B cell (primary cell): Measurements from ENCODE around the gene HIP1R. TPM values are rescaled to one million over a fixed set of nuclear protein-coding genes. Genes with fewer than 3 reads are reported as not detected.

Experiments used
- ATAC-seq: fragments of 200-7000 bp; cut with Tn5 transposase; one replicate; pipeline ENCODE4 v1.10.0; 2021; ENCODE audit warnings: low read depth, mild to moderate bottlenecking, moderate number of reproducible peaks, moderate library complexity
- CTCF ChIA-PET: fragments of 350-600 bp; sonication (Branson Sonifier 250); formaldehyde crosslinking; loops from one replicate; lab custom pipeline; 2021; ENCODE audit warnings: antibody characterized with exemption, inconsistent platforms; lab: Charles Lee
- POLR2A ChIA-PET: fragments of 350-600 bp; sonication (Branson Sonifier 250); formaldehyde crosslinking; loops from one replicate; lab custom pipeline; 2021; ENCODE audit warnings: antibody characterized with exemption; lab: Charles Lee
- DNase-seq: peaks from one replicate; pipeline ENCODE4 v3.0.0; 2013
- H2AFZ ChIP-seq: 2 replicates; pipeline ENCODE4 v1.6.1; 2012; ENCODE audit warnings: mild to moderate bottlenecking, low read depth, low read length; ENCODE audit not compliant: insufficient read depth, poor library complexity, severe bottlenecking
- H3K27ac ChIP-seq, 2 donors: 1 replicate in 1 of 2; 2 replicates in 1 of 2; pipeline ENCODE4 v1.5.1; 2012 to 2013; ENCODE audit warnings: low read length in 2 of 2, mild to moderate bottlenecking in 2 of 2, moderate library complexity in 1 of 2
- H3K27me3 ChIP-seq, 4 experiments: fragments of 200-600 bp in 1 of 4; sonication (generic) in 1 of 4; replicated peaks in 1 of 4; 1 replicate in 2 of 4; 2 replicates in 2 of 4; pipeline versions ENCODE4 v1.6.1 to v1.7.0; 2013 to 2016; ENCODE audit warnings: low read length in 3 of 4, mild to moderate bottlenecking in 2 of 4, mixed read lengths in 1 of 4, moderate library complexity in 1 of 4; ENCODE audit not compliant: insufficient read depth in 4 of 4, control insufficient read depth in 3 of 4; ENCODE audit errors: control extremely low read depth in 1 of 4
- H3K36me3 ChIP-seq, 2 experiments: replicated peaks in 1 of 2; 1 replicate in 1 of 2; 2 replicates in 1 of 2; pipeline versions ENCODE4 v1.6.1 to v1.7.1; 2013; ENCODE audit warnings: low read length in 1 of 2; ENCODE audit not compliant: insufficient read depth in 2 of 2, control insufficient read depth in 1 of 2; ENCODE audit errors: control extremely low read depth in 1 of 2, extremely low read depth in 1 of 2
- H3K4me1 ChIP-seq, 2 donors: fragments of 200-600 bp in 1 of 2; sonication (generic) in 1 of 2; 1 replicate in 1 of 2; 2 replicates in 1 of 2; pipeline versions ENCODE4 v1.5.1 to v1.6.1; 2013 to 2017; ENCODE audit warnings: low read length in 2 of 2; ENCODE audit not compliant: control insufficient read depth in 2 of 2, insufficient read depth in 2 of 2
- H3K4me2 ChIP-seq: replicated peaks from 2 replicates; pipeline ENCODE3; 2012; ENCODE audit warnings: mild to moderate bottlenecking, low read depth, low read length; ENCODE audit not compliant: poor library complexity, severe bottlenecking
- H3K4me3 ChIP-seq, 5 experiments: fragments of 200-600 bp in 1 of 5; sonication (generic) in 1 of 5; 1 replicate in 3 of 5; 2 replicates in 2 of 5; pipeline versions ENCODE4 v1.5.1 to v1.7.0; 2011 to 2016; ENCODE audit warnings: low read length in 4 of 5, mild to moderate bottlenecking in 4 of 5, low read depth in 2 of 5, control low read depth in 1 of 5, moderate library complexity in 1 of 5; ENCODE audit not compliant: insufficient read depth in 1 of 5; ENCODE audit errors: control extremely low read depth in 1 of 5, extremely low read depth in 1 of 5
- H3K79me2 ChIP-seq: fragments of 200-600 bp; sonication (generic); one replicate; pipeline ENCODE4 v1.6.0; 2016; ENCODE audit warnings: low read length; ENCODE audit not compliant: control insufficient read depth, insufficient read depth
- H3K9ac ChIP-seq: fragments of 200-600 bp; sonication (generic); 2 replicates; pipeline ENCODE4 v1.6.1; 2017; ENCODE audit warnings: mild to moderate bottlenecking, low read length, moderate library complexity
- H3K9me3 ChIP-seq, 3 donors: one replicate each; pipeline versions ENCODE4 v1.6.1 to v1.7.1; 2013; ENCODE audit warnings: low read length in 2 of 3; ENCODE audit not compliant: control insufficient read depth in 2 of 3, insufficient read depth in 1 of 3; ENCODE audit errors: control extremely low read depth in 1 of 3
- H4K20me1 ChIP-seq: 2 replicates; pipeline ENCODE4 v1.6.0; 2012; ENCODE audit warnings: mild to moderate bottlenecking, low read length; ENCODE audit not compliant: insufficient read depth, control insufficient read depth, poor library complexity, severe bottlenecking
- H3K27ac Mint-ChIP-seq: one replicate; pipeline ENCODE4 v1.8.0; 2021; ENCODE audit warnings: mixed read lengths
- H3K27me3 Mint-ChIP-seq: one replicate; pipeline ENCODE4 v1.8.0; 2021; ENCODE audit warnings: mixed read lengths
- H3K4me1 Mint-ChIP-seq: one replicate; pipeline ENCODE4 v1.8.0; 2021; ENCODE audit warnings: mixed read lengths
- H3K4me3 Mint-ChIP-seq: one replicate; pipeline ENCODE4 v1.8.0; 2021; ENCODE audit warnings: mixed read lengths
- H3K9me3 Mint-ChIP-seq: one replicate; pipeline ENCODE4 v1.8.0; 2022; ENCODE audit warnings: mixed read lengths; ENCODE audit not compliant: insufficient read depth
- EZH2 ChIP-seq: IDR thresholded peaks from 2 replicates; pipeline ENCODE4 v1.6.1; 2012; ENCODE audit warnings: borderline replicate concordance, low read depth, mild to moderate bottlenecking, moderate library complexity, low read length; ENCODE audit not compliant: insufficient read depth, poor library complexity, severe bottlenecking
- WGBS: methylation state at CpG from one replicate; pipeline ENCODE4 v1.1.5; 2013; ENCODE audit warnings: missing lambda C conversion rate; ENCODE audit not compliant: insufficient coverage; 5-methylcytosine and 5-hydroxymethylcytosine counted together
- intact Hi-C: fragments of 100-400 bp; cut with micrococcal nuclease; formaldehyde crosslinking; loops from one replicate; pipeline ENCODE4 v1.10.0; 2022
- polyA plus RNA-seq: library from polyadenylated mRNA; depleted of rRNA; stranded (reverse); fragments of >200 nt; gene quantifications from 2 replicates; pipeline ENCODE4 v1.2.3, GENCODE V29; 2012
- total RNA-seq, 2 donors: library from RNA; stranded (reverse); fragments of 120-200 nt in 1 of 2; gene quantifications; 1 replicate in 1 of 2; 2 replicates in 1 of 2; pipeline versions ENCODE4 v1.2.3 to v1.2.4, GENCODE V29; 2013 to 2022
- TF ChIP-seq, protein P1 (sequence below): fragments of 200-600 bp; IDR thresholded peaks from one replicate; pipeline ENCODE4 v1.8.0; 2022; ENCODE audit warnings: antibody characterized with exemption, mild to moderate bottlenecking

Gene HIP1R
- total and polyA plus RNA-seq, 2 donors (not counting 1 experiment from before 2014, with no cell fraction given) = 289 to 390 TPM

DNA sequence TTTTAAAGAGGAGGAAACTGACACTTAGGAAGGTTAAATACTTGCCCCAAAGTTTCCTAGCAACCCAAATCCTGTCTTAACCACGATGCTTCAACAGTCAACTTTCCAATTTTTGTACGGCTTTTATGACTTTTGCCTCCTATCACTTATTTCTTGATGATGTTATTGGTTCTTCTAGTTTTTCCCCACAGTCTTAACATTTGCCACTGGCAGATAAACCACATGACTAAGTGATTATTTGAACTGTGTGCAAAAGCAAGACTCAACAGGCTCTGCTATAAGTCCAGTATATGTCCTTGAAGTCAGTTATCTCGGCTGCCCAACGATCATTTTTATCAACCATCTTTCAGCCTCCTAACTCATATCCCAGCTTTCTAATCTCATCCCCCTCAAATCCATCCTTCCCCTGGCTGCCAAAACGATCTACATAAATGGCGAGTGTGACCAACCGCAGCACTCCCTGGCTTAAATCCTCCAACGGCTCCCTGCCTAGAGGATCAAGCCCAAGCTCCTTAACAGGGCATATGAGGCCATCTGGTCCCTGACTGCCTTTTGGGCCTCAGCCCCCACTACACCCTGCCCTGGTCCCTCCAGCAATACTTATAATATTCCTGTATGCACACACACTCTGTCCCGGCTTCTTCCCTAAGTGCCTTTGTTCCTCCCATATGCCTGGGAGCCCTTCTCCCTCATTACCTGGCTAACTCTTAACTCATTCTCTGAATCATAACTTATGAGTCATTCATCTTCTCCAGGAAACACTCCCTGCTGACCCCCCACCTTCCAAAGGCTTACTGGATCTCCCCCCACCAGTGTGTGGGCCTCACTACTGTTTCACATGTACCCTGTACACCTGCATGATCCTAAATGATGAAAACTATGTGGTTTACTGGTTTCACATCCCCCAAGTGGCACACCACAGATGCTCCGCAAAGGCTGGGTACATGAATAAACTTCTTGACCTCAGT lies 51.9 kb downstream of the HIP1R start:
- peak; percentile 80 for ATAC-seq
- peak overlapping the region; percentile 87 to 97 for H3K27ac ChIP-seq
- H3K9me3 ChIP-seq = no peaks in the 10 kb centered on the region
- H3K36me3 ChIP-seq = no peaks in the 10 kb centered on the region
- POLR2A ChIA-PET = interaction anchor here (0.5 to 1.5 kb wide), 5 partner anchors 13 to 69 kb away, joined by 3 to 4 read pairs (median 3); no protein-coding TSS in a partner anchor
- H4K20me1 ChIP-seq = peaks cover 41% of the 10 kb centered on the region
- DNase-seq = peak; percentile 84
- TF ChIP-seq, protein P1, sequence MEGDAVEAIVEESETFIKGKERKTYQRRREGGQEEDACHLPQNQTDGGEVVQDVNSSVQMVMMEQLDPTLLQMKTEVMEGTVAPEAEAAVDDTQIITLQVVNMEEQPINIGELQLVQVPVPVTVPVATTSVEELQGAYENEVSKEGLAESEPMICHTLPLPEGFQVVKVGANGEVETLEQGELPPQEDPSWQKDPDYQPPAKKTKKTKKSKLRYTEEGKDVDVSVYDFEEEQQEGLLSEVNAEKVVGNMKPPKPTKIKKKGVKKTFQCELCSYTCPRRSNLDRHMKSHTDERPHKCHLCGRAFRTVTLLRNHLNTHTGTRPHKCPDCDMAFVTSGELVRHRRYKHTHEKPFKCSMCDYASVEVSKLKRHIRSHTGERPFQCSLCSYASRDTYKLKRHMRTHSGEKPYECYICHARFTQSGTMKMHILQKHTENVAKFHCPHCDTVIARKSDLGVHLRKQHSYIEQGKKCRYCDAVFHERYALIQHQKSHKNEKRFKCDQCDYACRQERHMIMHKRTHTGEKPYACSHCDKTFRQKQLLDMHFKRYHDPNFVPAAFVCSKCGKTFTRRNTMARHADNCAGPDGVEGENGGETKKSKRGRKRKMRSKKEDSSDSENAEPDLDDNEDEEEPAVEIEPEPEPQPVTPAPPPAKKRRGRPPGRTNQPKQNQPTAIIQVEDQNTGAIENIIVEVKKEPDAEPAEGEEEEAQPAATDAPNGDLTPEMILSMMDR = no peak
- TF ChIP-seq EZH2 = no peak
- H2AFZ ChIP-seq = no peak overlapping the region
- peak overlapping the region; percentile 24 to 67 (median 49) for H3K4me3 ChIP-seq
- Mint-ChIP-seq H3K27ac (peak overlapping the region; percentile 59), H3K9me3 (no peaks in the 10 kb centered on the region), H3K4me1 (peaks cover 85% of the 10 kb centered on the region), H3K27me3 (no peaks in the 10 kb centered on the region), H3K4me3 (peak overlapping the region; percentile 97)
- H3K4me1 ChIP-seq = peaks cover 90 to 95% of the 10 kb centered on the region in 2 donors
- WGBS = 68% methylated on average over 8 of the region's 10 CpGs
- H3K4me2 ChIP-seq = peak overlapping the region; percentile 67
- CTCF ChIA-PET = interaction anchor here (0.7 to 11.0 kb wide), 9 partner anchors 9 to 93 kb away, joined by 3 to 101 read pairs (median 8); partner anchors contain the start of gene VPS37B
- intact Hi-C loops = loop anchor here (1.0 to 5.0 kb wide), 4 partner anchors 11 to 75 kb away; no protein-coding TSS in a partner anchor
- peaks cover 96% of the 10 kb centered on the region for H3K79me2 ChIP-seq
- no peaks in the 10 kb centered on the region for H3K27me3 ChIP-seq
- peak overlapping the region; percentile 56 for H3K9ac ChIP-seq
